SKM-1 (cell line): Measurements from ENCODE around the gene EDC4.

Experiments used
- DNase-seq: peaks from one replicate; lab custom pipeline; 2025; ENCODE audit not compliant: unreplicated experiment; lab: John Stamatoyannopoulos, UW

Gene EDC4

DNA sequence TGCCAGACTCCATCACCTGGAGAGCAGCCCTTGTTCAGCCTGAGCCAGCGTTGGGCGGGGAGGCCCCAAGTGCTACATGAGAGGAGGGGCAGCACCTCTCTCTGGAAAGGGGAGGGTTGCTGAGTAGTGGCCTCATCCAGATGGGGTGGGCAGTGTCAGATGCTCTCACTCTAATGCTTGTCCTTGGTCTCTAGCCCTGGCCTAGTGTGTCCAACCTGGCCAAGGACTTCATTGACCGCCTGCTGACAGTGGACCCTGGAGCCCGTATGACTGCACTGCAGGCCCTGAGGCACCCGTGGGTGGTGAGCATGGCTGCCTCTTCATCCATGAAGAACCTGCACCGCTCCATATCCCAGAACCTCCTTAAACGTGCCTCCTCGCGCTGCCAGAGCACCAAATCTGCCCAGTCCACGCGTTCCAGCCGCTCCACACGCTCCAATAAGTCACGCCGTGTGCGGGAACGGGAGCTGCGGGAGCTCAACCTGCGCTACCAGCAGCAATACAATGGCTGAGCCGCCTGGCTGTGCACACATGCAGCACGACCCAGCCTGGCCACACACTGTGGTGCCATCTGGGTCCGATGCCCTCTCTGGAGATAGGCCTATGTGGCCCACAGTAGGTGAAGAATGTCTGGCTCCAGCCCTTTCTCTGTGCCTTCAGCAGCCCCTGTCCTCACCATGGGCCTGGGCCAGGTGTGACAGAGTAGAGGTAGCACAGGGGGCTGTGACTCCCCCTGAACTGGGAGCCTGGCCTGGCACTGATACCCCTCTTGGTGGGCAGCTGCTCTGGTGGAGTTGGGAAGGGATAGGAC, 54.5 kb downstream of the EDC4 start:
- DNase-seq, result no peak

DNA sequence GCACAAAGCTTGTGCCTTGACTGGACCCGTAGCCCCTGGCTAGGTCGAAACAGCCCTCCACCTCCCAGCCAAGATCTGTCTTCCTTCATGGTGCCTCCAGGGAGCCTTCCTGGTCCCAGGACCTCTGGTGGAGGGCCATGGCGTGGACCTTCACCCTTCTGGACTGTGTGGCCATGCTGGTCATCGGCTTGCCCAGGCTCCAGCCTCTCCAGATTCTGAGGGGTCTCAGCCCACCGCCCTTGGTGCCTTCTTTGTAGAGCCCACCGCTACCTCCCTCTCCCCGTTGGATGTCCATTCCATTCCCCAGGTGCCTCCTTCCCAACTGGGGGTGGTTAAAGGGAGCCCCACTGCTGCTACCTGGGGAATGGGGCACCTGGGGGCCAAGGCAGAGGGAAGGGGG, 55.3 kb downstream of the EDC4 start:
- DNase-seq, result no peak

DNA sequence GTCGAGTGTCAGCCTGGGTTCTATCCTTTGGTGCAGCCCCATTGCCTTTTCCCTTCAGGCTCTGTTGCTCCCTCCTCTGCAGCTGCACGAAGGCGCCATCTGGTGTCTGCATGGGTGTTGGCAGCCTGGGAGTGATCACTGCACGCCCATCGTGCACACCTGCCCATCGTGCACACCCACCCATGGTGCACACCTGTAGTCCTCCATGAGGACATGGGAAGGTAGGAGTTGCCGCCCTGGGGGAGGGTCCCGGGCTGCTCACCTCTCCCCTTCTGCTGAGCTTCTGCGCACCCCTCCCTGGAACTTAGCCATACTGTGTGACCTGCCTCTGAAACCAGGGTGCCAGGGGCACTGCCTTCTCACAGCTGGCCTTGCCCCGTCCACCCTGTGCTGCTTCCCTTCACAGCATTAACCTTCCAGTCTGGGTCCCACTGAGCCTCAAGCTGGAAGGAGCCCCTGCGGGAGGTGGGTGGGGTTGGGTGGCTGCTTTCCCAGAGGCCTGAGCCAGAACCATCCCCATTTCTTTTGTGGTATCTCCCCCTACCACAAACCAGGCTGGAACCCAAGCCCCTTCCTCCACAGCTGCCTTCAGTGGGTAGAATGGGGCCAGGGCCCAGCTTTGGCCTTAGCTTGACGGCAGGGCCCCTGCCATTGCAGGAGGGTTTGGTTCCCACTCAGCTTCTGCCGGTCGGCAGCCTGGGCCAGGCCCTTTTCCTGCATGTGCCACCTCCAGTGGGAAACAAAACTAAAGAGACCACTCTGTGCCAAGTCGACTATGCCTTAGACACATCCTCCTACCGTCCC, 55.9 kb downstream of the EDC4 start:
- peak; percentile 26 for DNase-seq

DNA sequence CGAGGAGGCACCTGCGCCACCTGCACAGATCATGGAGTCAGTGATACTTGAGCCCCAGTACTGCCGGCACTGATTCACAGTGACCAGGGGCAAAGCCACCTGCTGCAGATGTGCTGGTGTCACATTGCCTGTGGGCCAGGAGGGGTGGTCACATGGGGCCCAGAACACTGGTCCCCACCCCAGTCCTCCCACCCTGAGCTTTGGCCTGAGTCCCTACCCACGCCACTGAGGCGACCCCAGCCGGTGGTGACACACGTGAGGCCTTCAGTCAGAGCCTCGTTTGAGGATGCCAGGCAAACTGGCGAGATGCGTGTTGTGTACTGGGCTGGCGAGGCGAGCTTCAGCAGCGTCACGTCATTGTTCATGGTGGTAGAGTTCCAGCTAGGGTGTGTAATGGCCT, 57.3 kb downstream of the EDC4 start:
- no peak for DNase-seq

DNA sequence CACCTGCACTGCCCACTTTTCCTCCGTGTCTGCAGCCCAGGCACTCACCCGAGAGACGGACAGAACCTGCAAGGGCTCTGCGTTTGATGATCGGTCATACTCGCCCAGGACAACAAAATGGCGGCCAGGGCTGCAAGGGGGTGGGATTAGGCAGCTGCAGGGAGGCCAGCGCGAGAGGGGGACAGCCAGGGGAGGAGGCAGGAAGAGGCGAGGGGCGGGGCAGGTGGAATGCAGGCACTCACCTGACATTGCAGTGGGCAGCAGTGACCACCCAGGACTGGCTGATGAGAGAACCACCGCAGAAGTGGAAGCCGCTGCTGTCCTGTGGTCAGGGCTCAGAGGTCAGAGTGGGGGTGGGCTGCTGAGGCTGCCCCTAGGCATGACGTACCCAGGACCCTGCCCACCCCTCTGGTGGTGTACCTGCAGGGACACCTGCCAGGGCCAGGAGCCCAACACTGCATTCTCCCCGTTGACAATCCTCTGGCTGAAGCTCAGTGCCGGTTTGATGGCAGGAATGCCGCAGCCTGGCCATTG, 57.9 kb downstream of the EDC4 start:
- DNase-seq, result no peak
